H1 (cell line): ENCODE data around the gene ZSCAN10. TPM values are rescaled to one million over a fixed set of nuclear protein-coding genes. Genes with fewer than 3 reads are reported as not detected.

ENCODE experiments used
- BACH1 ChIP-seq: IDR thresholded peaks from 2 replicates; pipeline ENCODE4 v1.6.1; 2012; ENCODE audit warnings: low read length, improper control_type of control experiment
- EP300 ChIP-seq, 2 experiments: IDR thresholded peaks; 1 replicate in 1 of 2; 2 replicates in 1 of 2; pipeline ENCODE4 v1.6.1; 2011 to 2012; ENCODE audit warnings: low read depth in 2 of 2, low read length in 2 of 2, mild to moderate bottlenecking in 2 of 2, borderline replicate concordance in 1 of 2, inconsistent platforms in 1 of 2, moderate library complexity in 1 of 2
- HDAC6 ChIP-seq: IDR thresholded peaks from one replicate; pipeline ENCODE4 v1.7.1; 2012; ENCODE audit warnings: low read depth, mild to moderate bottlenecking, inconsistent platforms, low read length, moderate library complexity
- JUND ChIP-seq: IDR thresholded peaks from 2 replicates; pipeline ENCODE4 v1.6.1; 2011; ENCODE audit warnings: mild to moderate bottlenecking, improper control_type of control experiment, low read length
- POU5F1 ChIP-seq: IDR thresholded peaks from 2 replicates; pipeline ENCODE4 v1.6.1; 2011; ENCODE audit warnings: low read depth, mild to moderate bottlenecking, low read length, moderate library complexity
- SP2 ChIP-seq: IDR thresholded peaks from 2 replicates; pipeline ENCODE4 v1.6.1; 2012; ENCODE audit warnings: mild to moderate bottlenecking, low read length, inconsistent platforms
- TCF12 ChIP-seq: IDR thresholded peaks from 2 replicates; pipeline ENCODE4 v1.6.1; 2011; ENCODE audit warnings: low read depth, mild to moderate bottlenecking, low read length
- polyA plus RNA-seq, 7 experiments: library from polyadenylated mRNA; depleted of rRNA in 3 of 7; stranded (reverse) in 5 of 7; unstranded in 2 of 7; fragments of >200 nt in 5 of 7; fragments of 200-250 nt in 2 of 7; gene quantifications; 1 replicate in 5 of 7; 2 replicates in 1 of 7; 4 replicates in 1 of 7; pipeline versions ENCODE4 v1.2.1 to v1.2.3, GENCODE V29; 2011 to 2013; ENCODE audit warnings: missing spikeins in 2 of 7, mixed read lengths in 2 of 7
- total RNA-seq: library from RNA; stranded (reverse); fragmentation: NEBNext Ultra II Directional; extraction: Animal tissue kit (Norgen Biotek cat#: 25700); gene quantifications from 2 replicates; pipeline ENCODE4 v1.2.1, GENCODE V29; 2021
- TF ChIP-seq, protein P1 (sequence below): IDR thresholded peaks from 2 replicates; pipeline ENCODE4 v1.6.1; 2012; ENCODE audit warnings: low read length, inconsistent platforms
- TF ChIP-seq, protein P2 (sequence below): fragments of 300-600 bp; sonication (generic); IDR thresholded peaks from 2 replicates; pipeline ENCODE4 v1.7.1; 2012; ENCODE audit warnings: low read length, moderate library complexity, mild to moderate bottlenecking, inconsistent platforms; ENCODE audit not compliant: insufficient replicate concordance

Gene ZSCAN10
- total and polyA plus RNA-seq, 2 of the 8 experiments (the other 6 are each of a cell fraction or from before 2014, with no cell fraction given) = 209 to 314 TPM

DNA sequence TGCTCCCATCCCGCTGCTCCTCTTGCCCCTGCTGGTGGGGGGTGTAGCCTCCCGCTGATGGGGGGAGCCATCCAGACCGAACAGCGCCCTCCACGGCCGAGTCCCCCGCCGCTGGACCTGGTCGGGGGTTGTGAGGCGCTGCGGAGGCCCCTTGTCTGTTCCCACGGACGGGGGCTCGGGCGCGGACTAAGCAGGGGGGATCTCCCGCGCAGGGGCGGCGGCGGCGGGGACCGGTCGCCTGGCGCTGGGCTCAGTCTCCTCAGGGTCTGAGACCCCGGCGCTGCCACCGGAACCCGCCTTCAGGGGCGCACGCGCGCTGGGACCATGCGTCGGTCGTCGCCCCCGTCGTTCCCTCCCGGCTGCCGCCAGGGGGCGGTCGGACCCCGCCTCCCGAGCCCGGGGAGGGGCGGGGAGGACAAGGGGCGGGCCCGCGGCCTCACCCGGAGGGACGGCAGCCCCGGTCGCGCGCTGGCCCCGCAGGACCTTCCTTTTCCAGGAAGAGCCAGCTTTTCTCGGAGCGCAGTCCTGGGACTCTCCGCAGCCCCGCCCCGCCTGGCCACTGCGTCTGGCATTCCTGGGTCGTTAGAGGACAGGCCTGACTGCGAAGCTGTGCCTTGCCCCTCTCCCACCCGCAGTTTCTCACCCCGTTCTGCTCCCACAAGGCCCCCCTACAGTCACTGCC, 39.9 kb downstream of the ZSCAN10 start (continued):
- TF ChIP-seq TCF12 (no peak), EP300 (IDR thresholded peaks at IDR 0.05; ENCODE audit: borderline replicate concordance in 1 of 2, low read depth in 2 of 2, low read length in 2 of 2) (0 out of 3 replicates have a peak, but pooled peaks of 1 of the 2 experiments have one; percentile 53), BACH1 (no peak; the same call in 1 of the 2 replicates), HDAC6 (no peak), JUND (no peak), POU5F1 (no peak), SP2 (no peak)
- TF ChIP-seq, protein P1, sequence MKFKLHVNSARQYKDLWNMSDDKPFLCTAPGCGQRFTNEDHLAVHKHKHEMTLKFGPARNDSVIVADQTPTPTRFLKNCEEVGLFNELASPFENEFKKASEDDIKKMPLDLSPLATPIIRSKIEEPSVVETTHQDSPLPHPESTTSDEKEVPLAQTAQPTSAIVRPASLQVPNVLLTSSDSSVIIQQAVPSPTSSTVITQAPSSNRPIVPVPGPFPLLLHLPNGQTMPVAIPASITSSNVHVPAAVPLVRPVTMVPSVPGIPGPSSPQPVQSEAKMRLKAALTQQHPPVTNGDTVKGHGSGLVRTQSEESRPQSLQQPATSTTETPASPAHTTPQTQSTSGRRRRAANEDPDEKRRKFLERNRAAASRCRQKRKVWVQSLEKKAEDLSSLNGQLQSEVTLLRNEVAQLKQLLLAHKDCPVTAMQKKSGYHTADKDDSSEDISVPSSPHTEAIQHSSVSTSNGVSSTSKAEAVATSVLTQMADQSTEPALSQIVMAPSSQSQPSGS = 0 out of 2 replicates have a peak, but pooled peaks have one; percentile 61
- TF ChIP-seq, protein P2, sequence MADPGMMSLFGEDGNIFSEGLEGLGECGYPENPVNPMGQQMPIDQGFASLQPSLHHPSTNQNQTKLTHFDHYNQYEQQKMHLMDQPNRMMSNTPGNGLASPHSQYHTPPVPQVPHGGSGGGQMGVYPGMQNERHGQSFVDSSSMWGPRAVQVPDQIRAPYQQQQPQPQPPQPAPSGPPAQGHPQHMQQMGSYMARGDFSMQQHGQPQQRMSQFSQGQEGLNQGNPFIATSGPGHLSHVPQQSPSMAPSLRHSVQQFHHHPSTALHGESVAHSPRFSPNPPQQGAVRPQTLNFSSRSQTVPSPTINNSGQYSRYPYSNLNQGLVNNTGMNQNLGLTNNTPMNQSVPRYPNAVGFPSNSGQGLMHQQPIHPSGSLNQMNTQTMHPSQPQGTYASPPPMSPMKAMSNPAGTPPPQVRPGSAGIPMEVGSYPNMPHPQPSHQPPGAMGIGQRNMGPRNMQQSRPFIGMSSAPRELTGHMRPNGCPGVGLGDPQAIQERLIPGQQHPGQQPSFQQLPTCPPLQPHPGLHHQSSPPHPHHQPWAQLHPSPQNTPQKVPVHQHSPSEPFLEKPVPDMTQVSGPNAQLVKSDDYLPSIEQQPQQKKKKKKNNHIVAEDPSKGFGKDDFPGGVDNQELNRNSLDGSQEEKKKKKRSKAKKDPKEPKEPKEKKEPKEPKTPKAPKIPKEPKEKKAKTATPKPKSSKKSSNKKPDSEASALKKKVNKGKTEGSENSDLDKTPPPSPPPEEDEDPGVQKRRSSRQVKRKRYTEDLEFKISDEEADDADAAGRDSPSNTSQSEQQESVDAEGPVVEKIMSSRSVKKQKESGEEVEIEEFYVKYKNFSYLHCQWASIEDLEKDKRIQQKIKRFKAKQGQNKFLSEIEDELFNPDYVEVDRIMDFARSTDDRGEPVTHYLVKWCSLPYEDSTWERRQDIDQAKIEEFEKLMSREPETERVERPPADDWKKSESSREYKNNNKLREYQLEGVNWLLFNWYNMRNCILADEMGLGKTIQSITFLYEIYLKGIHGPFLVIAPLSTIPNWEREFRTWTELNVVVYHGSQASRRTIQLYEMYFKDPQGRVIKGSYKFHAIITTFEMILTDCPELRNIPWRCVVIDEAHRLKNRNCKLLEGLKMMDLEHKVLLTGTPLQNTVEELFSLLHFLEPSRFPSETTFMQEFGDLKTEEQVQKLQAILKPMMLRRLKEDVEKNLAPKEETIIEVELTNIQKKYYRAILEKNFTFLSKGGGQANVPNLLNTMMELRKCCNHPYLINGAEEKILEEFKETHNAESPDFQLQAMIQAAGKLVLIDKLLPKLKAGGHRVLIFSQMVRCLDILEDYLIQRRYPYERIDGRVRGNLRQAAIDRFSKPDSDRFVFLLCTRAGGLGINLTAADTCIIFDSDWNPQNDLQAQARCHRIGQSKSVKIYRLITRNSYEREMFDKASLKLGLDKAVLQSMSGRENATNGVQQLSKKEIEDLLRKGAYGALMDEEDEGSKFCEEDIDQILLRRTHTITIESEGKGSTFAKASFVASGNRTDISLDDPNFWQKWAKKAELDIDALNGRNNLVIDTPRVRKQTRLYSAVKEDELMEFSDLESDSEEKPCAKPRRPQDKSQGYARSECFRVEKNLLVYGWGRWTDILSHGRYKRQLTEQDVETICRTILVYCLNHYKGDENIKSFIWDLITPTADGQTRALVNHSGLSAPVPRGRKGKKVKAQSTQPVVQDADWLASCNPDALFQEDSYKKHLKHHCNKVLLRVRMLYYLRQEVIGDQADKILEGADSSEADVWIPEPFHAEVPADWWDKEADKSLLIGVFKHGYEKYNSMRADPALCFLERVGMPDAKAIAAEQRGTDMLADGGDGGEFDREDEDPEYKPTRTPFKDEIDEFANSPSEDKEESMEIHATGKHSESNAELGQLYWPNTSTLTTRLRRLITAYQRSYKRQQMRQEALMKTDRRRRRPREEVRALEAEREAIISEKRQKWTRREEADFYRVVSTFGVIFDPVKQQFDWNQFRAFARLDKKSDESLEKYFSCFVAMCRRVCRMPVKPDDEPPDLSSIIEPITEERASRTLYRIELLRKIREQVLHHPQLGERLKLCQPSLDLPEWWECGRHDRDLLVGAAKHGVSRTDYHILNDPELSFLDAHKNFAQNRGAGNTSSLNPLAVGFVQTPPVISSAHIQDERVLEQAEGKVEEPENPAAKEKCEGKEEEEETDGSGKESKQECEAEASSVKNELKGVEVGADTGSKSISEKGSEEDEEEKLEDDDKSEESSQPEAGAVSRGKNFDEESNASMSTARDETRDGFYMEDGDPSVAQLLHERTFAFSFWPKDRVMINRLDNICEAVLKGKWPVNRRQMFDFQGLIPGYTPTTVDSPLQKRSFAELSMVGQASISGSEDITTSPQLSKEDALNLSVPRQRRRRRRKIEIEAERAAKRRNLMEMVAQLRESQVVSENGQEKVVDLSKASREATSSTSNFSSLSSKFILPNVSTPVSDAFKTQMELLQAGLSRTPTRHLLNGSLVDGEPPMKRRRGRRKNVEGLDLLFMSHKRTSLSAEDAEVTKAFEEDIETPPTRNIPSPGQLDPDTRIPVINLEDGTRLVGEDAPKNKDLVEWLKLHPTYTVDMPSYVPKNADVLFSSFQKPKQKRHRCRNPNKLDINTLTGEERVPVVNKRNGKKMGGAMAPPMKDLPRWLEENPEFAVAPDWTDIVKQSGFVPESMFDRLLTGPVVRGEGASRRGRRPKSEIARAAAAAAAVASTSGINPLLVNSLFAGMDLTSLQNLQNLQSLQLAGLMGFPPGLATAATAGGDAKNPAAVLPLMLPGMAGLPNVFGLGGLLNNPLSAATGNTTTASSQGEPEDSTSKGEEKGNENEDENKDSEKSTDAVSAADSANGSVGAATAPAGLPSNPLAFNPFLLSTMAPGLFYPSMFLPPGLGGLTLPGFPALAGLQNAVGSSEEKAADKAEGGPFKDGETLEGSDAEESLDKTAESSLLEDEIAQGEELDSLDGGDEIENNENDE = no peak
